SIG-M5 (cell line): ENCODE results near the gene ABCE1.
"Not testable (repeated sequence)": the region's sequence is repeated elsewhere in the genome, so short reads cannot be mapped to it uniquely, and the experiment has no call there.

Source experiments
- DNase-seq: peaks from one replicate; lab custom pipeline; 2025; lab: John Stamatoyannopoulos, UW

The ABCE1 gene

DNA sequence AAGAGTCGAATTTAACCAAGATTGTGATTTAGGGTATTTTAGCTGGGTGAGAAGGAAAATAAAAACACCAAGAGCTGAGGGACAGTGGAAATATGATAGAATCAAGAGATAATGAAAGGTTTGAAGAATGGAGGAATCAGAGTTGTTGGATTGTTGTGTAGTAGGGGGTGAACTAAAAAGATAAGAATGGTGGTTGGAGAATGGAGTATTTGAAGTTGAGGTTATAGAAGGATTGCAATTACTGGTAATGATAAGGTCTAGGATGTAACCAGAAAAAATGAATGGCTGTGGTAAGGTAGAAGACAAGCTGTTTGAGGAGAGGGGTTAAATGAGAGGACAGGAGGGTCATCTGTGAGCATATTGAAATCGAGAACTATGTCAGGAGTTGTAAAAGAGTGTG lies 4.5 kb downstream of the ABCE1 start:
- no peak for DNase-seq

DNA sequence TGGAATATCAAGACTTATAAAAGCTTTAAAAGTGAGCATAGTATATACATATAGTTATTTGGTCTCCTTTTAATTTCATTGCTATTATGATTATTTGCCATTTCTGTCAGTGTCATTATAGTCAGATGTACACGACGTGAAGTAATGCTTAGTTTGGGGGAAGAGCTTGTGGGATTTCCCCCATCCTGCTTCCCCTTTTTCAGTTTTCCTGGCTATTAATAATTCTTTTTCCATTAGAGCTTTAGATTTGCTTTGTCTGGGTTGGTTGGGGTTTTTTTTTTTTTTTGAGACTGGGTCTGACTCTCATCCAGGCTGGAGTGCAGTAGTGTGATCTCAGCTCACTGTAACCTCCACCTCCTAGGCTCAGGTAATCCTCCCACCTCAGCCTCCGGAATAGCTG lies 5.4 kb downstream of the ABCE1 start:
- DNase-seq, result no peak

GRCh38 chr4:145107126-145107525 lies 9.0 kb downstream of the ABCE1 start:
- no peak for DNase-seq

GRCh38 chr4:145108128-145108527 lies 10.0 kb downstream of the ABCE1 start:
- DNase-seq, result no peak

DNA sequence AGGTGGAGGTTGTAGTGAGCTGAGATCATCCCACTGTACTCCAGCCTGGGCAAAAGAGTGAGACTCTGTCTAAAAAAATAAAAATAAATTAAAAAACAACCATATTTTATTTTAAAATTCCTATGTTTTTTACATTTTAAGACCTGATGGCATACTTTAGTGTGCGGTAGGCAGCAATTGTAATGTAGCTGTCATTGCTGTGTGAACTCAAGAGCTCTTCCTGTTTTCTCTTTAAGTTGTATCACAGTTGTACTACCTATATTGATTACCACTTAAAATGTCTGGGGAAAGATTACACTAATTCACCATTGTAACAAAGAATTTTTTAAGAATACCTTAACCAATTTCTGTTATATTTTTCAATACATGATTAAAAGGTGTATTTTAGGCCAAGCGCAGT lies 27.3 kb downstream of the ABCE1 start:
- DNase-seq, result no peak

DNA sequence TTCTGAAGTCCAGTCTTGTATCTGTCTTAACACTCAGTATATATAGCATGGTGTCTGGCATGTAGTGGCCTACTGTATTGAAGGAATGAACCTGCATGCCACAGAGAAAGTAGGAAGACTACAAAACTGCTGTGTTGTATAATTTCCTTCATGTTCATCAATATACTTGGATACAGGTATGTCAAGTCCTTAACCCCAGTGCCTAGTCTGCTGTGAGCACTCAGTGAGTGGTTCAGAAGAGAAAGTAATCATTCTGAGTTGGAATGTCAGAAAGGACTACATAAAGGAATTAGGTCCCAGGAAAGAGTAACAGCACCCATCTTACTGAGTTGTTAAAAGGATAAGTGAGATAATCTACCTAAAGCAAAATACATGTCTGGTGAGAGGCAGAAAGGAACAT lies 32.0 kb downstream of the ABCE1 start:
- no peak for DNase-seq

- DNase-seq, result no peak
These were observed 32.8 kb downstream of the ABCE1 start for GRCh38 chr4:145130788-145131399.

GRCh38 chr4:145131848-145132247 lies 33.7 kb downstream of the ABCE1 start:
- DNase-seq, result no peak

GRCh38 chr4:145132511-145133098 lies 34.5 kb downstream of the ABCE1 start:
- no peak for DNase-seq

DNA sequence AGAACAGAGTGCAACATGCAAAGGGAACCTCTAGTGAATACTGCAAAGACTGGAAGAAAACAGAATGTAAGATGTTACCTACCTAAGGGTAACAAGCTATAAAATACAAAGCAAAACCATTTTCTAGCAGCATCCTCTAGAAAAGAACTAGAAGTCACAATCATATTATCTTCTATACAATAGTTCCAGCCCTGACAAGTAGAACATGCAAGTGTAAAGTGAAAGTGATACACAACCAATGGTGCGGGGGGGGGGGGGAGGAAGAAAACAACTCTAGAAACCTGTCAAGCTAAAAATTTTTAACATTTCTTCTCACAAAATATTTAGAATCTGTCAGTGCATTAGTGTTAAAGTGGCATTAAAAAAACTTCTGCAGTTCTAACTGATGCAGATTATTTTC lies 38.1 kb downstream of the ABCE1 start:
- not testable (repeated sequence) for DNase-seq

DNA sequence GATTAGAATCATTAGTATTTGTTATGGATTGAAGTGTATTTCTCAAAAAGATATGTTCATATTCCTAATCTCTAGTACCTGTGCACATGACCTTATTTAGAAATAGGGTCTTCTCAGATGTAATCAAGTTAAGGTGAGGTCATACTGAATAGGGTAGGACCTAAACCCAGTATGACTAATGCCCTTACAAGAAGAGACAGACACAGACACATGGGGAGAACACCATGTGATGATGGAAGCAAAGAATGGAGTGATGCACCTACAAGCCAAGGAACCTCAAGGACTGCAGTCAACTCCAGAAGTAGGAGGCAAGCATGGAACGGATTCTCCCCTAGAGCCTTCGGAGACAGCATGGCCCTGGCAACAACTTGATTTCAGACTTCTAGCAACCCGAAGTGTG lies 50.9 kb downstream of the ABCE1 start:
- no peak for DNase-seq

GRCh38 chr4:145153181-145153903 lies 55.2 kb downstream of the ABCE1 start:
- DNase-seq, result no peak

GRCh38 chr4:145153904-145154298 lies 55.8 kb downstream of the ABCE1 start:
- DNase-seq, result no peak

DNA sequence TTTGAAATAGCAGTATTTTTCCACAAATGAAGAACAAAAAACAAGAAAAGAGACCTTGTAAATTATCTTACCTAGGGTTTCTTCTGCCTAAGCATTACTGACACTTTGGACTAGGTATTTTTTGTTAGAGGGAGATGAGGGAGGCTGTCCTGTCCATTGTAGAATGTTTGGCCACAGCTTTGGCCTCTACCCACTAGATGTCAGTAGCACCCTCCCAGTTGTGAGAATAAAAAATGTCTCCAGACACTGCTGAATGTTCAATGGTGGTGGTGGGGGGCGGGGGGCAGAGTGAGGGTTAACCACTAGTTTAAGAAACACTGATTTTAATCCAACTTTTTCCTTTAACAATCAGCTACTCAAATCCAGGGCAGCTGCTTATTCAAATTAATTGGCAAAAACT lies 56.5 kb downstream of the ABCE1 start:
- DNase-seq, result no peak

- no peak for DNase-seq
These were observed 57.3 kb downstream of the ABCE1 start for GRCh38 chr4:145155268-145155870.

DNA sequence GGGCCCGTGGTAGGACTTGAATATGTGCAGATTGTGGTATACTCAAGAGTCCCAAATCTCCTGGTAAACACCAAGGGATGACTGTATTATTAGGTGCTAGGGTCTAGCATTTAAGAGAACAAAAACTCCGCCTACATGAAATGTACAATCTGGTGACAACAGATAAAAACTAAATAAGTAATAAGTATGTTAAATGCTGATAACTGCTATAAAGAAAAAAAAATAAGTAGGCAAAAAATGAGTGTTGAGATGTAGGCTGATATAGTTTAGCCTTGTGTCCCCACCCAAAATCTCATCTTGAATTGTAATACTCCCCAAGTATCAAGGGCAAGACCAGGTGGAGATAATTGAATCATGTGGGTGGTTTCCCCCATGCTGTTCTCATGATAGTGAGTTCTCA lies 58.9 kb downstream of the ABCE1 start:
- DNase-seq, result no peak

- no peak for DNase-seq
These were observed 63.4 kb downstream of the ABCE1 start for GRCh38 chr4:145161549-145161948.

DNA sequence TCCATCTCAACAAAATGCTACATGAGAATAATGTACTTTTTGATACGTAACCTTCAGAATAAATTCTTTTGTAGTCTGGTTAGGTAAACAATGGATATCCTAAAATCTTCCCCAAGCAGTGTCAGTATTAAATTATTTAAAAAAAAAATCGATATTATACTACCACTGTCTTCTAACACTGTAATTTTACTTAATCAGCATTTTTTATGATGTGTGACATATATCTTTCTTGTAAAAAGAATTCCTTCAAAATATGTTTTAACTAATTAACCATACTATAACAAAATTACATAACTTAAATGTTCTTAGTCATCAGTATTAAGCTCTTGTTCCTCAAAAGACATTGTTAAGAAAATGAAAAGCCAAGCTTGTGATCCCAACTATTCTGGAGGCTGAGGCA lies 69.8 kb downstream of the ABCE1 start:
- no peak for DNase-seq

- no peak for DNase-seq
These were observed 70.6 kb downstream of the ABCE1 start for GRCh38 chr4:145168581-145169187.

GRCh38 chr4:145170223-145170622 lies 72.1 kb downstream of the ABCE1 start:
- no peak for DNase-seq

- DNase-seq, result no peak
These were observed 73.8 kb downstream of the ABCE1 start for GRCh38 chr4:145171911-145172310.

GRCh38 chr4:145176641-145177432 lies 78.7 kb downstream of the ABCE1 start:
- no peak for DNase-seq
